ENCODE results near the gene METTL18. TPM values are rescaled to one million over a fixed set of nuclear protein-coding genes. Genes with fewer than 3 reads are reported as not detected.

Gene METTL18
- total and polyA plus RNA-seq, 2 of the 13 experiments (the other 11 are each of a cell fraction or from before 2014, with no cell fraction given) = 2.7 to 6.7 TPM

GRCh38 chr1:169794530-169795416, at the start of gene METTL18 (continued):
- TF ChIP-seq ZNF546 (CRISPR knock-in tag; conservative IDR thresholded peaks at IDR 0.05) (peak; percentile 81), KDM5A (IDR thresholded peaks at IDR 0.05; ENCODE audit: borderline replicate concordance, low read length) (peak; percentile 85), ZBTB26 (CRISPR knock-in tag; IDR thresholded peaks at IDR 0.05; ENCODE audit: borderline replicate concordance) (no peak), E2F5 (CRISPR knock-in tag; conservative IDR thresholded peaks at IDR 0.05) (peak; percentile 77), ZNF598 (CRISPR knock-in tag; IDR thresholded peaks at IDR 0.05; ENCODE audit: borderline replicate concordance) (0 out of 2 replicates have a peak, but pooled peaks have one; percentile 21), MAFK (conservative IDR thresholded peaks at IDR 0.05 in 1 of 2, IDR thresholded peaks at IDR 0.05 in 1 of 2; ENCODE audit: low read length in 2 of 2) (no peak), ZNF552 (CRISPR knock-in tag; IDR thresholded peaks at IDR 0.05; ENCODE audit: borderline replicate concordance) (no peak), RERE (CRISPR knock-in tag; IDR thresholded peaks at IDR 0.05; ENCODE audit: low read depth) (no peak), ZC3H13 (CRISPR knock-in tag; IDR thresholded peaks at IDR 0.05) (no peak), CENPT (CRISPR knock-in tag; IDR thresholded peaks at IDR 0.05; ENCODE audit: low read depth) (no peak), ATF3 (CRISPR knock-in tag; IDR thresholded peaks at IDR 0.05) (no peak), ZNF501 (CRISPR knock-in tag; IDR thresholded peaks at IDR 0.05) (peak; percentile 93), MYPOP (CRISPR knock-in tag; IDR thresholded peaks at IDR 0.05) (peak; percentile 78), BCL6 (CRISPR knock-in tag; IDR thresholded peaks at IDR 0.05) (no peak), CBX2 (IDR thresholded peaks at IDR 0.05; ENCODE audit: low read depth, low read length) (no peak), CBX2 (CRISPR knock-in tag; IDR thresholded peaks at IDR 0.05; ENCODE audit: low read depth) (no peak), KDM1A (CRISPR knock-in tag; IDR thresholded peaks at IDR 0.05) (no peak), ZNF792 (CRISPR knock-in tag; IDR thresholded peaks at IDR 0.05) (no peak)
